Measurements from ENCODE around the gene PSMD1. TPM values are rescaled to one million over a fixed set of nuclear protein-coding genes. Genes with fewer than 3 reads are reported as not detected.

Gene PSMD1
- total RNA-seq, 1 experiment from 2014 or later: 133 TPM

DNA sequence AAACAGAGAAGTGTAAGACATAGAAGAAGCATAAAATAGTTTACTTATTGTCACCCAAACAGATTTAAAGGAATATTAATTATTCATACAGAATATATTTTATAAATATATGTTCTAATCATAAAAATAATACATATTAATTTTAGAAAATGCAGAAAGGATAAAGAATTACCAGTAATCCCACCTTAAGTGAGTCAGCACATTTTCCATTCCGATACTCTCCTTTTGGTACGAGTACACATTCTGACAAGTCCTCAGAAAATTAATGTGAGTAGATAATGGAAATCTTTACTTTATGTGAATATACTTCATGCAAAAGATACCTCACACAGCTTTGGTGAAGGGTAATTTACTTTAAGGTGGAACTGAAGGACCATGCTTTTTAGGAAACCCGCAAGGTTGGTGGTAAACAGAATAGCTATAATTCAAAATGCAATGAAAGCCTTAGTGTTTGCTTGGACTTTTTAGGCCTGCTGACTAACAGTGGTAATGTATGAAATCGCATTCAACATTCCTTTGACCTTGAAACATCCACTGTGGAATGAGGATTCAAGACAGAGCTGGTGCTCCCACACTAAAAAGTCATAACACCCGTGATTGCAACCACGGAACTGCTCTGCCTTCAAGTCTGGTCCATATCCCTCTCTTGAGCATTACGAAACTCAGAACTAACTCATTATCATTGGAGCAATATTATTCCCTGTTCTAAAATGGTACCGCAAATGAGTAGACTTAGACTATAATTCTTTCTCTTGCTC lies 96.3 kb downstream of the PSMD1 start:
- POLR2A ChIA-PET: no interaction called here
- Histone ChIP-seq H3K79me2 (ENCODE audit: insufficient read depth, low read length) (peaks cover 5% of the 10 kb centered on the region; the same call in 1 of the 2 replicates), H3K4me3 (replicated peaks in 1 of 2; ENCODE audit: low read depth in 1 of 2, low read length in 2 of 2) (no peak overlapping the region), H2AFZ (ENCODE audit: low read depth, low read length, poor library complexity, severe bottlenecking) (no peak overlapping the region), H3K36me3 (ENCODE audit: control insufficient read depth in 1 of 2, insufficient read depth in 2 of 2, low read length in 2 of 2) (peaks cover 5 to 15% of the 10 kb centered on the region in 2 experiments; a peak in 3 of 4 replicates), H3K27me3 (ENCODE audit: insufficient read depth, low read length) (no peaks in the 10 kb centered on the region), H4K20me1 (ENCODE audit: insufficient read depth) (no peaks in the 10 kb centered on the region), H3K9me3 (ENCODE audit: control insufficient read depth in 1 of 2, insufficient read depth in 1 of 2, low read depth in 1 of 2, low read length in 2 of 2) (no peaks in the 10 kb centered on the region), H3K9ac (ENCODE audit: low read length) (no peak overlapping the region), H3K9me2 (ENCODE audit: insufficient read depth) (no peaks in the 10 kb centered on the region), H3K27ac (ENCODE audit: low read depth, low read length) (no peak overlapping the region), H3K4me1 (ENCODE audit: control insufficient read depth in 1 of 2, insufficient read depth in 2 of 2, low read length in 2 of 2) (no peaks in the 10 kb centered on the region), H3K4me2 (ENCODE audit: low read length) (no peak overlapping the region)
- RAD21 ChIA-PET (ENCODE audit: low non-redundant PET in 1 of 2, low total read pairs in 2 of 2, uncharacterized antibody in 2 of 2, unreplicated experiment in 2 of 2): no interaction called here
- TF ChIP-seq EGR1 (IDR thresholded peaks at IDR 0.05; ENCODE audit: low read depth) (no peak), POLR2AphosphoS5 (IDR thresholded peaks at IDR 0.05; ENCODE audit: low read depth, low read length) (no peak), MAX (IDR thresholded peaks at IDR 0.05) (no peak), SIN3A (IDR thresholded peaks at IDR 0.05; ENCODE audit: low read depth) (no peak), EZH2 (IDR thresholded peaks at IDR 0.05) (no peak), EZH2phosphoT487 (IDR thresholded peaks at IDR 0.05; ENCODE audit: borderline replicate concordance) (no peak), ZNF274 (IDR thresholded peaks at IDR 0.05; ENCODE audit: low read depth, low read length) (no peak), CTCF (IDR thresholded peaks at IDR 0.05 in 2 of 3, conservative IDR thresholded peaks at IDR 0.05 in 1 of 3; ENCODE audit: borderline replicate concordance in 1 of 3, insufficient read depth in 1 of 3, low read depth in 2 of 3, low read length in 2 of 3) (no peak), CEBPB (IDR thresholded peaks at IDR 0.05; ENCODE audit: low read depth) (no peak)
- no peak for ATAC-seq
- BruUV-seq (replicated peaks): no TSS peak
- intact Hi-C loops (cut with micrococcal nuclease): no loop called here
- no peak for DNase-seq (ENCODE audit: low read depth, low spot score)
- CTCF ChIA-PET: no interaction called here
